GM21723 (cell line): ENCODE data around the gene CDKN2A.

Source experiments
- ATAC-seq: cut with Tn5 transposase; IDR thresholded peaks from one replicate; pipeline ENCODE4 v1.9.1; 2021; ENCODE audit warnings: mild to moderate bottlenecking, moderate library complexity; ENCODE audit not compliant: unreplicated experiment

CDKN2A gene

DNA sequence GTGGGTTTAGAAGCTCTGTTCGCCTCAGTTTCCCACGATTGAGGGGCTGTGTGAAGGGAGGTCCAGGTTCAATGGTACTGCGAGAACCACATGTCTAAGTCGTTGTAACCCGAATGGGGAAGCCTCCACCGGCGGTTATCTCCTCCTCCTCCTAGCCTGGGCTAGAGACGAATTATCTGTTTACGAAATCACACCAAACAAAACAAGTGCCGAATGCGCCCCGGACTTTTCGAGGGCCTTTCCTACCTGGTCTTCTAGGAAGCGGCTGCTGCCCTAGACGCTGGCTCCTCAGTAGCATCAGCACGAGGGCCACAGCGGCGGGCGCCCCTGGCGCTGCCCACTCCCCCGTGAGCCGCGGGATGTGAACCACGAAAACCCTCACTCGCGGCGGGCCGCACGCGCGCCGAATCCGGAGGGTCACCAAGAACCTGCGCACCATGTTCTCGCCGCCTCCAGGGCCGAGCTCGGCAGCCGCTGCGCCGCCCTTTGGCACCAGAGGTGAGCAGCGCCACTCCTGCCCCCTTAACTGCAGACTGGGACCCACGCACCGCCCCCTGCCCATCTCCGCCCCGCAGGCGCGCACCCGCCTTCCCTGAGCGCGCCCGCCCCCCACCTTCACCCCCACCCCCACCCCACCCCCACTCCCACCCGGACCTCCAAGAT is at the start of gene CDKN2A:
CDKN2A (minus strand) TSS at position 500 of the 663 bp plus-strand sequence.
- ATAC-seq, result peak; percentile 39

DNA sequence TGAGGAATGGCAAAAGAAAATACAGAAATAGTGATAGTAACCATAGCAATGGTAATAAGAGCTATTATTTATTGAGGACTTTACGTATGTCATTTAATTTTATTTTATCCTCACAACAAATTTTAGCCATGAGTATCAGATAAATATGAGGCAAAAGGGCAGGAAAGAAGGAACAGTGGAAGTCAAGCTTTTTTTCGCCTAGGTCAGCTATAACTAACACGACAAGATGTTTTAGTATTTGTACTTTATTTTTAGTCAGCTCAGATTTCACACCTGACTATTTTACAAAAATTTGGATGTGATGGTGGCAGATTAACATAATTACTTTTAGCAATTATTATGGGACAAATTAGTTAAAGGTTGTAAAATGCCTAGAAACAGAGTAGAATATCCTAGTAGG is 49.7 kb upstream of the CDKN2A start:
- no peak for ATAC-seq

DNA sequence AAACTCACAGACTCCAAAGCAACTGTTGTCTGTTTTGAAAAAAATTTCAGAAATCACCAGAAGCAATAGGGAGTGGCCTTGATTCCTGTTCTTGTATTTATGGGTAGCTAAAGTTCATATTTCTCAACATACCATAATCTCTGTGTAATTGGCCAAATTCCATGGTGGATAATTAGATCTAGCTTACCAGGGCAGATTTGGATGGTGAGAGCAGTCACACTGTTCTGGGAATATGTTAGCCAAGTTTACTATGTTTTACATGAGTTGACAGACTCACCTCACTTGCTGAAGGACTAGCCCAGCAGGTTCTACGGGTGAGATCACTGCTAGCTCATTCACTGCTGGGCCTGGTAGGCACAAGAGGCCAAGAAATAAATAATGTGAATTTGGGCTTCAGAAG is 47.6 kb upstream of the CDKN2A start:
- ATAC-seq, result no peak

DNA sequence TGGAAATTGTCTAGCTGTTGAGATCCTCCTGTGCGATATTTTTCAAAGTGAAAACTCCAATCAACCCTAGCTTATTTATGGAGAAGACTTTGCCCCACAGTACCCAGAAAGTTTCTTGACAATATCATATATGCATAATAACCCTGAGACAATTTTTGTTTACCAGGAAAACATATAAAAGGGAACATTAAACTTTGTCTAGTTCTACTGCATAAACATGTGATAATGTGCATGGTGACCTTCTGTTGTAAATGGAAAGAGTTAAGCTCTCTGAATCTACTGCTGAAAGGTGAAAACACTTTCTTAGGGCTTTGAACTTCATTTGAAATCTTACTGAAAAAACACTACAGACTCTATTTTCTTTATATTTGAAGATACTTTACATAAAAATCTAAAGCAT is 47.2 kb upstream of the CDKN2A start:
- no peak for ATAC-seq

DNA sequence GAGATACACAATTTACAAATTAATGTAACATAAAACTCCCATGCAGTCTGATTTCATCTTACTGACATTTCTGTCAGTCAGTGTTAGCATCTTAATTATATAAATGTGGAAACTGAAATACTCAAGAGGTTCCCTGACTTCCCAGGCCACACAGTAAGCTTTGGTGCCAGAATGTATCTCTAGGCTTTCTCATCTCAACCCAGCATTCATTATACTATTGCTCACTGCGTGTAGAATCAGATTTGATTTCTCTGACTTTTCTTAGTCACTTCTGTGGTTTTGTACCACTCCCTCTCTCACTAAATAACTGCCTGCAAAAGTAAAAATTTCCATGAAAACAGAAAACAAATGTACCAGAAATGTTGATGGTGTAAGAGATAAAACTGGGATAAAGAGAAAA is 46.6 kb upstream of the CDKN2A start:
- no peak for ATAC-seq

DNA sequence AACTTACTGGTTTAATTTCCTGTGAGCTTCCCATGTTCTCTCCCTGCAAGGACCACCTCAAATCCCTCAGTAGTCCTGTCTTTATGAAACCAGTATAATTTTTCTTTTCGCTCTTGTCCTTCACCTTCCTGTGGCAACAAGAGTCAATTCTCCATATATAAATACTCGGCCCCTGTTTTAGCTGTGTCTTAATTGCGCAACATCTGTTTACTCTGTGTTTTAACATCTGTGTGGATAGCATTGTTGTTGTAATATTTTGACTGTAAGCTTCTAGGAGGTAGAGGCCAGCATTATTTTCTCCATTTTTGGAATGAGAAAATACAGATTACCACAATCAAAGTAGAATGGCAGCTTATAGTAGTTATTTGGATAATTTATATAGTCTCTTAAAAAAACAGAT is 45.1 kb upstream of the CDKN2A start:
- ATAC-seq, result no peak

DNA sequence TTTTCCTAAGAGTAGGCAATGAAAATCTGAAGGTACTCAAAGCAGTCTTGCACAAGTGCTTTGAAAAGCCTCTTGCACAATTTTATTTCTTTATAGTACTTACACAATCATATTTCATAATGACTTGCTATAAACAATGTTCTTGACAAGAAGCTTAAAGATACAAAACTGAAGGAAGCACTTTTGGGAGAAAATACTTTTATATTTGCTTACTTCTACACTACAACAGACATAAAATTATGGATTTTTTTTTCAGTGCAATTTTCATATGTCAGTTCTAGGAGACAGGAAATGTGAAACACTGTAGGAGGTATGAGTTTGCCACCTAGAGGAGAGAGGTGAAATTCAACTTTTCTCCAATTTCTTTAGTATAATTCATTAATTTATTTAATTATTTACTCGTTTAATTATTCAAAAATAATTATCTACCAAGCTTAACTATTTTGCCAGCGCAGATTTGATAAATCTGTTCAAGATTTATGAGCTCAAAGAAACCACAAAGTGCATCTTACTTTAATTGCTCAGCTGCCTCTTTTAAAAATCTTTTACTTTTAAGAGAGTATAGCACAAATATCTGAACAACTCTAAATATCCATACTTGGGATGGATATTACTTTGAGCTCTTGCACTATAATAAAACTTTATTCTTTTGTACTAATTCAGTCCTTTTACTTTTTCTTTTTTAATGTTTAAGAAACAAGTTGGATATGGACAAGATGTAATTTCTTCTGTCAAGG is 43.9 kb upstream of the CDKN2A start:
- ATAC-seq, result no peak

DNA sequence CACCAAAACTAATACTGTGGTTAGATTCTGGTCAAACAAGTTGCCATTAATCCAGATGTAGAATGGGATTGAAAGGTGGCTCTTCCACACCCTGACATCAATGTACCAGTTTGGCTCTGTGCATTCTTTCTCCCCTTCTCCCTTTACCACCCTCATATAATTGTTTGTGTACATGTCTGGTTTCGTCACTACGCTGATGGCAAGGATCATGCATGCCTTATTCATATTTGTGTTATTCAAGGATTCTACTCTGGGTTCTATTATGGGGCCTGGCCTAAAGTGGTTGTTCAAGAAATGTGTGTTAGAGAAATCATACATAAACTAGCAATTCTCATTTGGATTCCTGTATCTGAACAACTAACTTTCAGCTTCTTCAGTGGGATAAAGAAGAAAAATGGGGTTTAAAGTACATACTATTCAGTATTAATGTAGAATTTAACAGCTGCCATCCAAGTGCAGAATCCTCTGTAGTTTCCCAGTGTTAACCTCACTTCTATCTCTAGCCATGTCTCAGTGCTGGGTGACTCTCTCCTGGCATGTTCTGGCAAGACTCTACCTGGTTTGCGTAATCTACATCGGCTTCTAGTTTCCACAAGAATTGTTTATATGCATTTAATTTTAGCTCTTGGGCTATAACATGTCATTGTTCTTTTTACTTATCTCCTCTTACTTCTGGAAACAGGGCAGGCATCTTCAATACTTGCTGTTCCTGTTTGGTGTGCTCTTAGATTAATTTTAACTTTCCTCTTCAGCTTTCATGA is 42.9 kb upstream of the CDKN2A start:
- ATAC-seq, result no peak

DNA sequence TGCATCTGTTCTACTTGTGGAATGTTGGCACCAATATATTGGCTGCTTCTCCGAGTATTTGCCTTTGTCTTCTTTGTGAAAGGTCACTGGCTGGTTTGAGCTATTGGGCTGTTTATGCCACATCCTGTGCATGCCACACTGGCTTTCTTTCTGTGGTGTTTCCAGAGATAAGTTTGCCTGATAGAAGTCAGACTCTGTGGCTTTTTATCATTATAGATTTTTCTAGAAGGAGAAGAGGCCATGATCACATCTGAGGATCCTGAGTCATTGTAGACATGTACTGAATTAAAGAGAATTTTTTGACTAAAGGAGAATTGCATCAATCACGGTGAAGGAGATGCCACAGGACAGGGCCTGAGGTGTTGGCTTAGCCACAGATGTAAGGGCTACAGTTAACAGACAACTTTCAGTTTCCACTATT is 41.4 kb upstream of the CDKN2A start:
- ATAC-seq, result no peak

DNA sequence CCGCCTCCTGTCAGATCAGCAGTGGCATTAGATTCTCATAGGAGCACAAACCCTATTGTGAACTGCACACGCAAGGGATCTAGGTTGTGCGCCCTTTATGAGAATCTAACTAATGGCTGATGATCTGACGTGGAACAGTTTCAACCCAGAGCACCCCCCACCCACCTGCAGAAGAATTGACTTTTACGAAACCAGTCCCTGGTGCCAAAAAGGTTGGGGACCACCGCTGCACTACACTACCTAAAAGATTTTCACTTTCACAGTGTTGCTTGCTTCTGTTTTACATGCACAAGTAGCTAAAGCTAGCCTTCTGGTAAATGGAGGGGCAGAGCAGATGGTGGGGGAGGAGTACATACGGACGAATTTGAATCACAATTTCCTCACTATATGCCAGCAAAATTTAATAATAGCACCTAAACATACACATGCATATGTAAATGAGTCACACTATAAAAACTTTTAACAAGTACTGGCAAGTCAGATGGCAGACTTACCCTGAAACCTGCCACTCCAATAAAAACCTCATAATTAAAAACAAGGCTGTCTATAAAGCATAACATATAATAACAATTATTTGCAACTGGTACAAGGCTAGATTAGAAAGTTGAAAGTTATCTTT is 38.9 kb upstream of the CDKN2A start:
- no peak for ATAC-seq

DNA sequence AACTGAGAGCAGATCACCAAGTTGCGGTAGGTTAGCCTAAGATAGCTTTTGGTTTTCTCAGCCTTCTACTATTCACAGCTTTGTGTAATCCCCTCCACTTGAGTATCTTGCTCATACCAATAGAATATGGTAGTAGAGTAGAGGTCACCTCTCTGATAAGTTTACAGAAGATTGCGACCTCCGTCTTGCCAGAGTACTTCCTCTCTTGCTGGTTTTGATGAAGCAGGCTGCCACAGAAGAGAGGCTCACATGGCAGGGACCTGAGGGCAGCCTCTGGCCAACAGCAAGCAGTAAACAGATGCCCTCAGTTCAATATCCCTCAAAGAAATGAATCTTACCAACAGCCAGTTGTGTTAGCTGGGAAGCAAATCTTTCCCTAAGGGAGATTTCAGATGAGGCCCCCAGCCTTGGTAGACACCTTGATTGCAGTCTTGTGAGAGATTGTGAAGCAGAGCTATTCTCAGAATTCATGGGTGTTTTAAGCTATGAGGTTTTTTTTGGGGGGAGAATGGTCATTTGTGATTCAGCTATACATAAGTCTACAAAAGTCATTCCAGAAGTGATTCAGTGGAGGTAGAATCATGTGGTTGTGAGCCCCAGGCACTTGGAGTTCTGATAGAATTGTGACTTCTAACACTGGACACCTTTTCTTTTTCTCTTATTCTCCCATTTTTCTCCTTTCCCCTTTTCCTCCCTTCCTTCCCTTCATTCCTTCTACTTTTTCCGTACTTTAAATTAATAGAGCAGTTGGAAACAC is 37.6 kb upstream of the CDKN2A start:
- ATAC-seq, result no peak

DNA sequence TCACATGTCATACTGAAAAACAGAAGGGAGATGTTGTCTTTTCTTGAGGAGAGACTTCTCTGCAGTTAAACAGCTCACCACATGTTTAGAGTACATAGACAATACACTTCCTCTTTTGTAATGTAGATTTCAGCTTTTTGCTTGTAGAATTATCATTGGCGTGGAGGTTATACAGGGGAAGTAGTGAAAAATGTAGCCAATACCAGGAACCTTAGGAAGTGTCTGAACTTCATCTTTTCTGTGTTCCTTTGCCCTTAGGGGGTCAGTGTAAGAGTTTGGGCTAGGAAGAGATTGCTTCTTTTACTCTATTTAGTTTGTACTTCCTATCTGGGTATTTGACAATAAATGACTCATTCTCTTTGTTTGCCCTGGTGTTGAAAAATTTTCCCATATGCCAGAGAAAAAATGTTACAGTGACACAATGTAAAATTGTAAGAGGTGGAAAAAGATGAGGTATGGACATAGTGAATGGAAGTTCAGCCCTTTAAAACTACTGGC is 36.0 kb upstream of the CDKN2A start:
- peak; percentile 91 for ATAC-seq

DNA sequence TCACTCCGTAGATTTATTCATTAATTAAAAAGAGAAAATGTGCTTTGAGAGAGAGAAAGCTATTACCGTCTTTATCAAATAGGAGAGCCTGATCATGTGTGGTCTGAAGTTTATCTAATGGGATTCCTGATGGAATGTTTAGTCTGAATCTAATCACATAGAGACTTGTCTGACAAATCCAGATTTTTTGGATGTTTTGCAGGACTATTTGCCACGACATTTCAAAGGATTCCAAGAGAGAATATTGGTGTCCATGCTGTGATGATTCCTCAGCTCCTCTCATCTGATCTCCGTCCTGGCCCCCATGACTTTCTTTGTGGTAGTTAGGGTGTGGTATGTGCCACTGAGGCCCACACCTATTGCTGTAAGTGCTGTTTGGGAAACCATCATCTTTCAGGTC is 35.0 kb upstream of the CDKN2A start:
- ATAC-seq, result no peak

DNA sequence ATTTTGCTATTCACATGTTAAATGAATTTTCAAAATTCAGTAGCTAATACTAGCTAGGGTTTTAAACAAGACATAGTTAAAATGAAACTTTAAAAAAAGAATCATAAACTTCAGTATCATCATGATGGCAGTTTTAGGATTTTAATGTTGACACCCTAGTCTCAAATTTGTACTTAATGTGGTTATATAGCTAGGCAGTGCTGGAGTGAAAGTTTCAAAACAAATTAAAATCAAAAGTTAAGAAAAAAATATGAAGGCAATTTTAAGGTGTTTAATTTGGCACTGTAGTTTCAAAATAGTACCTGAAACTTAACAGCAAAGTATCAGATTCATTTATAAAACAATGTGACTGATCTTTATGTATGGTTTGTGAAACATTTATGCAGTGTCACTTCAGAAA is 34.2 kb upstream of the CDKN2A start:
- no peak for ATAC-seq

DNA sequence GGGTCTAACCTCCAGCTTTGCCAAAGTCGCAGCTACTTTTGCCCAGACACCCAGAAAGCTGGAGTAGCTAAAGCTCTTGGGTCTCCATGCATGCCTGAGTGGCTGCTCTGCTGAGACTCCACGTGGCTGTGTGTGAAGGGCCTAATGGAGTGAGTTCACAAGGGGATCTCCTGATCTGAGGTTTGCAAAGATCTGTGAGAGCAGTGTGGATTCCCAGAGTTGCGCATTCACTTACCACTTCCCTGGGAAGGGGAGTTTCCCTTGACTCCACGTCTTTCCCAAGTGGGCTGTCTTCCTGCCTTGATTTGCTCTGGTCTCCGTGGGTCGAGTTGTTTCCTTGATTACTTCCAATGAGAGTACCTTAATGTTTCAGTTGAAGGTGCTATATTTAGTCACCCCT is 32.5 kb upstream of the CDKN2A start:
- ATAC-seq, result no peak

DNA sequence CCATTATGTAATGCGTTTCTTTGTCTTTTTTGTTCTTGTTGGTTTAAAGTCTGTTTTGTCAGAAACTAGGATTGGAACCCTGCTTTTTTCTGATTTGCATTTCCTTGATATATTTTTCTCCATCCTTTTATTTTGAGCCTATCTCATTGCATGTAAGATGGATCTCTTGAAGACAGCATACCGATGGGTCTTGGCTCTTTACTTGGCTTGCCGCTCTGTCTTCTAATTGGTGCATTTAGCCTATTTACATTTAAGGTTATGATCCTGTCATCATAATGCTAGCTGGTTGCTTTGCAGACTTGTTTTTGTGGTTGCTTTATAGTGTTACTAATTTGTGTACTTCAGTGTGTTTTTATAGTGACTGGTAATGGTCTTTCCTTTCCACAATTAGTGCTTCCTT is 28.2 kb upstream of the CDKN2A start:
- no peak for ATAC-seq

DNA sequence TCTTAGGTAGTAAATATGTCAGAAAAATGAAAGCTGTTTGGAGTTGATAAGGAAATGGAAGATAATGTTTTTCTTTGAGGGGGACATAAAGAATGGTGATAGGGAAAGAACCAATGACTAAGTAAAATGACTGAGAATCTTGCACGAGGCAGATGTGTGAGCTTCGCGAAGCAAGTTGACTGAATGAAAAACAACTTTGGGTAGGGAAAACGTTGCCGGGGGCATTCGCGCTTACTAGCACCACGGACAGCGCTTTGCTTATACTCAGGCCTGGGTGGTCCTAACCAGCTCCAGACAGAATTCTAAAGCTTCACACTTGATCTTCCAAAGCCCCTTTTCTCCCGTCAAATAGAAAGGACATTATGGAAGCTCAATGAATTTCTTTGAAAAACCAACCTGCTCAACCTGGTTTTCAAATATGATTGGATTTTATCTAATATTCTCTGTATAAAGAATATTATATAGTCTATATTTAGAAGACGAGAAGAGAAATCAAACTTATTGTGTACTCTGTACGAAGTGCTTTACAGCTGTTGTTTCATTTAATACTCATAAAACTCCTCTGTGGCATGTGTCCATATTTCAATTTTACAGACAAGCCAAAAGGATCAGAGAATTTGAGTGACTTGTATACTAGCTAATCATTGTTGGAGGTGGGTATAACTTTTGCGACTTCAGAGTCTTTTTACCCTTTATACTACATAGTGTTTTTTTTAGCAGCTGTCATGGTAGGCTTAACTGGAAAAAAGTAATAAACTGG is 16.9 kb upstream of the CDKN2A start:
- ATAC-seq, result no peak

DNA sequence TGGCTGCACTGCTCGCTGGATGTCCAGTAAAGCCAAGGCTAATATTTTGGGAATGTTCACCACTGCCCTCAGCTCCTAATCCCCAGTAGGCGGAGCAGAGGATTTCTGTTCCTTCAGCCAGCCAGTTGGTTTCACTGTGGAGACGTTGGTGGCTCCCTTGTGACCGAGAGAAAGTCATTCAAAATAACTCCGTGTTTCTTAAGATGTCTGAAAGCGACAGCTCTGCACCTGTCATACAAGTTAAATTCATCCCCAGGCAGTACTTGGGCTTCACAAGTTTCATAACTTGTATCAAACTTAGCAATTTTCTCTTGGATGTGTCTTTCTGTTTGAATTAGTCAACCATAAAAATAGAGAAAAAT is 15.3 kb upstream of the CDKN2A start:
- ATAC-seq, result peak; percentile 52

DNA sequence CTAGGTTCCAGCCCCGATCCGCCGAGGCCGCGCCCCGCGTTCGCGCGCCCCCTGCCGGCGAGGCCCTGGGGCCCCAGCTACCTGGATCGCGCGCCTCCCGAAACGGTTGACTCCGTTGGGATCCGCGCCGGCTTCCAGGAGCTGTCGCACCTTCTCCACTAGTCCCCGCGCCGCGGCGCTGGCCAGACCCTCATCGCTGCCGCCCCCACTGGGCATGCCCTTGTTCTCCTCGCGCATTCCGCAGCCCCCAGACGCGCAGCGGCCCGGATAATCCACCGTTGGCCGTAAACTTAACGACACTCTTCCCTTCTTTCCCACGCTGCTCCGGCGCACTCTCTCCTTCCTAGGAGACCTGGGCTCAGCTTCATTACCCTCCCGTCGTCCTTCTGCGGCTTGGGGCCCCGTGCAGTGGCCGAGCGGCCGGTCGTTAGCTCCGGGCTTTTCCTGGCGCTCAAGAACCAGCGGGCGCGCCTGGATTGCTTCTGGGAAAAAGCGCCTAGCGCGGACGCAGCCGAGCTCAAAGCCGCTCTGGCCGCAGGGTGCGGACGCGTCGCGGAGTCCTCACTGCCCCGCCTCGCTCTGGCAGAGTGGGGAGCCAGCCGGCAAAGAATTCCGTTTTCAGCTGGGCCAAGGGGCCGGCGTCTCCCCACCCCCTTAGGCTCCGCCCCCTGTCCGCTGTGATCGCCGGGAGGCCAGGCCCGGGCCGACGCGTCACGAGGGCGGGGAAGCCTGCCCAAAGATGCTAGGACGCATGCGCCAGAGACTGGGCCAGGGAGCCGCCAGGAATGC is 14.7 kb upstream of the CDKN2A start, which contains the start of gene CDKN2B:
CDKN2B (minus strand) TSS at position 589 of the 789 bp plus-strand sequence; CDS start at position 237, 352 bp downstream.
- ATAC-seq, result peak; percentile 95
